HCT116 (cell line): Measurements from ENCODE around the gene NUP188.

Experiments used
- CEBPB ChIP-seq: IDR thresholded peaks from 2 replicates; pipeline ENCODE4 v1.6.1; 2012; ENCODE audit warnings: low read depth
- CTCF ChIP-seq, 3 experiments: fragments of 200-600 bp in 1 of 3; sonication (generic) in 1 of 3; IDR thresholded peaks in 2 of 3; conservative IDR thresholded peaks in 1 of 3; 2 replicates each; pipeline ENCODE4 v1.5.1; 2012 to 2017; ENCODE audit warnings: low read depth in 2 of 3, low read length in 2 of 3, antibody characterized with exemption in 1 of 3, borderline replicate concordance in 1 of 3, control low read depth in 1 of 3, mild to moderate bottlenecking in 1 of 3, mixed read lengths in 1 of 3, mixed run types in 1 of 3, moderate library complexity in 1 of 3; ENCODE audit not compliant: insufficient read depth in 1 of 3
- EGR1 ChIP-seq: IDR thresholded peaks from 2 replicates; pipeline ENCODE4 v1.6.1; 2012; ENCODE audit warnings: low read depth
- MAX ChIP-seq: IDR thresholded peaks from 2 replicates; pipeline ENCODE4 v1.6.1; 2012
- POLR2A ChIP-seq: IDR thresholded peaks from 2 replicates; pipeline ENCODE4 v1.7.0; 2011; ENCODE audit warnings: borderline replicate concordance; ENCODE audit not compliant: insufficient read depth, insufficient read length; ENCODE audit errors: extremely low read depth
- POLR2AphosphoS5 ChIP-seq: IDR thresholded peaks from 2 replicates; pipeline ENCODE4 v1.6.1; 2011; ENCODE audit warnings: mild to moderate bottlenecking, low read depth, low read length, moderate library complexity
- SIN3A ChIP-seq: IDR thresholded peaks from 2 replicates; pipeline ENCODE4 v1.6.1; 2012; ENCODE audit warnings: low read depth
- YY1 ChIP-seq: IDR thresholded peaks from 2 replicates; pipeline ENCODE4 v1.6.1; 2011; ENCODE audit warnings: low read length, low read depth, moderate library complexity, mild to moderate bottlenecking; ENCODE audit not compliant: insufficient replicate concordance; ENCODE audit errors: extremely low read depth
- ZFX ChIP-seq: fragments of 450-650 bp; IDR thresholded peaks from 2 replicates; pipeline ENCODE4 v1.6.1; 2017

GRCh38 chr9:129010267-129010975, 62.9 kb downstream of the NUP188 start:
- no peak for TF ChIP-seq POLR2A
- TF ChIP-seq CTCF (IDR thresholded peaks at IDR 0.05 in 2 of 3, conservative IDR thresholded peaks at IDR 0.05 in 1 of 3; ENCODE audit: borderline replicate concordance in 1 of 3, insufficient read depth in 1 of 3, low read depth in 2 of 3, low read length in 2 of 3): no peak
- TF ChIP-seq YY1: no peak
- no peak for TF ChIP-seq ZFX
- no peak for TF ChIP-seq MAX
- TF ChIP-seq EGR1: no peak
- no peak for TF ChIP-seq POLR2AphosphoS5
- TF ChIP-seq CEBPB: no peak
- no peak for TF ChIP-seq SIN3A
